HG02970 (cell line): ENCODE measurements around the gene RAB40C.
A peak's percentile ranks its signal among the peaks of the same experiment; 100 is the strongest.

ENCODE experiments used
- ATAC-seq: cut with Tn5 transposase; IDR thresholded peaks from one replicate; pipeline ENCODE4 v1.9.1; 2021; ENCODE audit warnings: mild to moderate bottlenecking, moderate library complexity, moderate number of reproducible peaks; ENCODE audit not compliant: unreplicated experiment, low FRiP score

RAB40C gene

DNA sequence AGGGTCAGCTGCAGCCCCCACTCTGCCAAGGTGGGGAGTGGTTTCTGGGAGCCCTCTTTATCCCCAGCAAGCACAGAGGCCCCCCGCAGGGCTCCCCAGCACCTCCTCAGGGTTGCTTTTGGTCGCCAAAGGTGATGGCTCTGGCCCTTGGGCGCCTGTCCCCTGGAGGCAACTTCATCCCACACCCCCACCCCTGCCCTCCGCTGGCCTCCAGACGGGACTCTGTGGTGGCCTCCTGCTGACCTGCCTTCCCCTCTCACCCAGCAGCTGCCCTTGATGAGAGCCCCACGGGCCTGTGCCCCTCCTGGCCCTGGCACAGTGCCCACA, 70.2 kb downstream of the RAB40C start:
- no peak for ATAC-seq

DNA sequence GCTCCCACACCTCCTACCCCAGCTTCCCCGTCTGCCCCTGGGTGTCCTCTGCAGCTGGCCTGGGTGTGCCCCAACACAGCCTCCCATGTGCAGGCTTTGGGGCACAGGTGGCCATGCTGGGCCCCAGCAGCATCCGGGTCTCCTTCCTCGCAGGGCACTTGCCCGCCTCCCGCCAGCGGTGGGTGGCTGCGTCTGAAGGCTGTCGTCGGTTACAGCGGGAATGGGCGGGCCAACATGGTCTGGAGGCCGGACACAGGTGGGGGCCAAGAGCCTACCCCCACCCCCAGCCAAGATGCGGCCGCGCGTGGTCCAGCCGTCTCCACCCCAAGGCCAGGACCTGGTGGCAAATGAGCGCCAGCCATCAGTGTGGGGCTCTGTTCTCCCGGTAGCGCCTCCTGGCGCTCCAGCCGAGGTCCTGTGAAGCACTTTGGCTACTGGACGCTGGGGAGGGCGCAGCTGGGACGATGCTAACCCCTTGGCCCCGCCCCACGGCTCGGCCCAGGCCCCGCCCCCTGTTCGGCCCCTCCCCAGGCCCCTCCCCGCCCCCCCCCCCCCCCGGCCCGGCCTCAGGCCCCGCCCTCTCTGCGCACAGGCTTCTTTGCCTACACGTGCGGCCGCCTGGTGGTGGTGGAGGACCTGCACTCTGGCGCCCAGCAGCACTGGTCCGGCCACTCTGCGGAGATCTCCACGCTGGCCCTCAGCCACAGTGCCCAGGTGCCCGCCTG, 70.8 kb downstream of the RAB40C start:
- ATAC-seq: peak; percentile 55

DNA sequence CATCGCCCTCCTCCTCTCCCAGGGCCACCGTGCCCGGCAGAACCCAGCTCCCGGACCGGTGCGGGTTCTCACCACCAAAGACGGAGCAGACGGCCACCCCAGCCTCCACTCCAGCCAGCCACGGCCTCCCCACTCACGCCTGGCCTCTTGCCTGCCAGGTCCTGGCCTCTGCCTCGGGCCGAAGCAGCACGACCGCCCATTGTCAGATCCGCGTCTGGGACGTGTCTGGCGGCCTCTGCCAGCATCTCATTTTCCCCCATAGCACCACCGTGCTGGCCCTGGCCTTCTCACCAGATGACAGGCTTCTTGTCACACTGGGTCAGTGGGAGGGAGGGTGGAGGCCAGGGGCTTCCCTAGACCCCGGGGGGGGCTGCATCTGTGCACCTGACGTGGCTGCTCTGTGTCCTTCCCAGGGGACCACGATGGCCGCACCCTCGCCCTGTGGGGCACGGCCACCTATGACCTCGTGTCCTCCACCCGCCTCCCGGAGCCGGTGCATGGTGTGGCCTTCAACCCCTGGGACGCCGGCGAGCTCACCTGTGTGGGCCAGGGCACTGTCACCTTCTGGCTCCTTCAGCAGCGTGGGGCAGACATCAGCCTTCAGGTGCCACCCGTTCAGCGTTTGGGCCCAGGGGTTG, 71.4 kb downstream of the RAB40C start:
- peak; percentile 9 for ATAC-seq

DNA sequence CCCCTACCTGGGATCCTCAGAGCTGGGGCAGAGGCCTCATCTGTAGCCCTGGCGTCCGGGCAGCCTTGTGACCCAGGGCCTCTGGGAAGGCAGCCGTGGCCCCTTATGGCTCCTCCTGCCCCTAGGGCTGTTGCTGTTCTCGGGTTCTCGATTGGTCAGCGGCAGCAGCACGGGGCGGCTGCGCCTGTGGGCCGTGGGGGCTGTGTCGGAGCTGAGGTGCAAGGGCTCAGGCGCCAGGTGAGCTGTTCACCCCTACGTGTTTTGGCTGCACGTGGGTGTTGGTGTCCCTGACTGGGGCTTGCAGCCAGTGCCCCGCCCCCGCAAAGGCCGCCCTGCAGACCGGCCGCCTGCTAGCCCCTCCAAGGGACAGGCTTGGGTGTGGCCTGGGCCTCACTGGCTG, 72.2 kb downstream of the RAB40C start:
- ATAC-seq: no peak

DNA sequence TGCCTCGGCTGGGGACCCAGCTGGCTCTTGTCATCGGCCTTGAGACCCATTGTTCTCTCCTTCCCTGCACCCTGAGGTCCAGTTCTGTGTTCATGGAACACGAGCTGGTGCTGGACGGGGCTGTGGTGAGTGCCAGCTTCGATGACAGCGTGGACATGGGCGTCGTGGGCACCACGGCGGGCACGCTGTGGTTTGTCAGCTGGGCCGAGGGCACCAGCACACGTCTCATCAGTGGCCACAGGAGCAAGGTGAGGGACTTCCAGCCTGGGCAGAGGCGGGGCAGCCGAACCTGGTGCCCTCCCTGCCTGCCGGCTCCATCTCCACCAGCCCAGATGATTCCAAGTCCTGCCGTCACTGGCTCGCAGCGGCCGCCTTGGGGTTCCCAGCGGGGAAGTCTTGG, 72.7 kb downstream of the RAB40C start:
- ATAC-seq: no peak

DNA sequence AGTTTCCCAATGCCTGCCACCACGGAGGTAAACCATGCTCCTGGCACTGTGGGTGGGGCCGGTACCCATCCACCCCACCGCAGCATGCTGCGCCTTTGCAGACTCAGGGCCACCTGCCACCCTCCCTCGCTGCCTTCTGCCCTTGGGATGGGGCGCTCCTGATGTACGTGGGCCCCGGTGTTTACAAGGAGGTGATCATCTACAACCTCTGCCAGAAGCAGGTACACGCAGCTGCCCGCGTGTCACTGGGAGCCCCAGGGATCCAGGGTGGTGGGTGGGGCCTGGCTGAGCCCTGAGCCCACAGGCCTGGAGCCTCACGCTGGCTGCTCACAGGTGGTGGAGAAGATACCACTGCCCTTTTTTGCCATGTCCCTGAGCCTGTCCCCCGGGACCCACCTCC, 76.7 kb downstream of the RAB40C start:
- no peak for ATAC-seq

DNA sequence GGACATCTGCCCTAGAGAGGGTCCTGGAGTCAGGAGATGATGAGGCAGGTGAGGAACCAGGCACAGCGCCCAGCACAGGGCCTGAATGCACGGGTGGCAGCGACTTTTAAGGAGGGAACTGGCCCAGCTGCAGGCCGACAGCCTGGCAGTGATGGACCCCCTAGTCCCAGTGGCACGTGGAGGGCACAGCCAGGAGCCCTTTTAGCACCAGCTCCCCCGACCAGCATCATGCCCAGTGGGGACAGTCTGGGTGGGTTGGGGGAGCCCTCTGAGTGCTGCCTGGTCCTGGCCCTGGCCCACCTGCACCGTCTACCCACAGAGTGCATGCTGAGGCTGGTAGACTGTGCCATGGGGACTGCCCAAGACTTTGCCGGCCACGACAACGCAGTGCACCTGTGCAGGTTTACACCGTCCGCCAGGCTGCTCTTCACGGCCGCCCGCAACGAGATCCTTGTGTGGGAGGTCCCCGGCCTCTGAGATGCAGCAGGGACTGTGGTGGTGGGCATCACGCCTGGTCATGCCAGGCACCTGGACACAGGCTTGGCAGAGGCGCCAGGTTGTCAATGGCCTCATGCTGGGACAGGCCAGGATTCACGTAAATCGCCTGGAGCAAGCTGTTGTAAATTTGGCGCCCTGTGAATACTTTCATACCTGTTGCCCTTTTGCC, 77.4 kb downstream of the RAB40C start:
- ATAC-seq: no peak

DNA sequence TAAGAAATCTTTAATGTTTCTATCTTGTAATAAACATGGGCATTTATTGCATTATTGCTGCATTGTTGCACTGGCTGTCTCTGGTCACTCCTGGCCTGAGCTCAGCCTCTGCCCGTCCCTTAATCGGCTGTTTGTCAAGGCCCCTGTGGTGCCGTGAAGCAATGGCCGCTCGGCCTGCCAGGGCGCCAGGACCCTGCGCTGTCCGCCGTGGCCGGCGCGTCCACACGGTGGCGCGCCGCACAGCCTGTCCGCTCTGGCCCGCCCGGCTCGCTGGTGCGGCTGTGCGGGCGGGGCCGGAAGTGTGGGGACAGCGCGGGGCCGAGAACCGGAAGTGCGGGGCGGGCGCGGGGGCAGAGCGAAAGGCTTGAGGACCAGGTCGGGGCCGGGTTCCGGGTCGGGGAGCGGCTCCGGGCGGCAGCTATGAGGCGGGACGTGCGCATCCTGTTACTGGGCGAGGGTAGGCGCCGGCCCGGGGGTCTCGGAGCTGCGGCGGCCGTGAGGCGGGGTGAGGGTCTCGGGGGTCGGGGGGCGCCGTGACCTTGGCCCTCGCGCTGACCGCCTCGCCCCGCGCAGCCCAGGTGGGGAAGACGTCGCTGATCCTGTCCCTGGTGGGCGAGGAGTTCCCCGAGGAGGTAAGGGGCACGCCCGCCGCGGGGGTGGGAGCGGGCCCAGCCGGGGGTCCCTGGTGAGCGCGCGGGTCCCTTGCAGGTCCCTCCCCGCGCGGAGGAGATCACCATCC, 78.1 kb downstream of the RAB40C start, which contains the start of gene RHOT2:
TSS of gene RHOT2 (plus strand) at position 353 of the 739 bp plus-strand sequence. CDS start at position 421, 68 bp downstream.
- ATAC-seq: peak; percentile 87

DNA sequence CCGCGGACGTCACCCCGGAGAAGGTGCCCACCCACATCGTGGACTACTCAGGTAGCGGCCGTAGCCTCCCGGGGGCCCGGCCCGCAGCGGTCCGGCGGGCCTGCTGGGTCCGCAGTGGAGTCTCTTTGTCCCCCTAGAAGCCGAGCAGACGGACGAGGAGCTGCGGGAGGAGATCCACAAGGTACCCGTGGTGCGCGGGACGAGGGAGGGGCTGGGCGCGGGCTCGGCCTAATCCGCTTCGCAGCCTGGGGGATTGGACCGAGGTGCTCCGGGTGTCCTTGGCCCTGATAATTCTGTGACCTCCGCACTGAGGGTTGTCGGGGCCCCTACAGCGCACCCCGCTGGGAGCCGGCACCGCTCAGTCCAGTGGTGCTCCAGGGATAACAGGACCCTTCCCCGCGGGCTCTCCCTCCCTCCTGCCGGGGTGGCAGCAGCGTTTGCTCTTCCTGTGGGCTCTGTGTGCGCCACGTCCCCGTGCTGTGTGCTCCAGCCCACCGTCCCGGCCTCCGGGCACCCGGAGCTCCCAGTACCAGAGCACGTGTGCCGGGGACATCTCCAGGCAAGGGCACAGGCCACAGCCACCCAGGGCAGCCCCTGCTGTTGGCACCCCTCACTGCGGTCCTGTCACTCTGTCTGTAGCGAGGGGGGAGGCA, 78.8 kb downstream of the RAB40C start:
- ATAC-seq: no peak

DNA sequence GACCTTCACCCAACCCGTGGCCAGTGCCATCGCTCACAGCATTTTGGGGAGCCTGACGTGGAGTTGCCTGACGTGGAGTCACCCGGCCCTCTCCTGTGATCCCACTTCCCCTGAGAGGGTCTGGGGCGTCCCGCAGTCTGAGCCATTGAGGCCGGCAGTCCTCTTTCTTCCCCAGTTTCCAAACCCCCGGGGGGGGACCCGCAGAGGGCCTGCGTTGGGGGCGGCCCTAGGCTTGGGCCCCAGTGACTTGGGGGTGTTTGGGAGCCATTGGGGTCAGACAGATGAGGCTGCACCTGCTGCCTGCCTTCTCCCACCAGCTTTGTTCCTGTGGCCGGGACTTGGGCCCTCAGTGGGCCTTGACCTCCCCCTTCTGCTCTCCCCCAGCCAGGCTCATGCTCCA, 79.8 kb downstream of the RAB40C start:
- no peak for ATAC-seq

DNA sequence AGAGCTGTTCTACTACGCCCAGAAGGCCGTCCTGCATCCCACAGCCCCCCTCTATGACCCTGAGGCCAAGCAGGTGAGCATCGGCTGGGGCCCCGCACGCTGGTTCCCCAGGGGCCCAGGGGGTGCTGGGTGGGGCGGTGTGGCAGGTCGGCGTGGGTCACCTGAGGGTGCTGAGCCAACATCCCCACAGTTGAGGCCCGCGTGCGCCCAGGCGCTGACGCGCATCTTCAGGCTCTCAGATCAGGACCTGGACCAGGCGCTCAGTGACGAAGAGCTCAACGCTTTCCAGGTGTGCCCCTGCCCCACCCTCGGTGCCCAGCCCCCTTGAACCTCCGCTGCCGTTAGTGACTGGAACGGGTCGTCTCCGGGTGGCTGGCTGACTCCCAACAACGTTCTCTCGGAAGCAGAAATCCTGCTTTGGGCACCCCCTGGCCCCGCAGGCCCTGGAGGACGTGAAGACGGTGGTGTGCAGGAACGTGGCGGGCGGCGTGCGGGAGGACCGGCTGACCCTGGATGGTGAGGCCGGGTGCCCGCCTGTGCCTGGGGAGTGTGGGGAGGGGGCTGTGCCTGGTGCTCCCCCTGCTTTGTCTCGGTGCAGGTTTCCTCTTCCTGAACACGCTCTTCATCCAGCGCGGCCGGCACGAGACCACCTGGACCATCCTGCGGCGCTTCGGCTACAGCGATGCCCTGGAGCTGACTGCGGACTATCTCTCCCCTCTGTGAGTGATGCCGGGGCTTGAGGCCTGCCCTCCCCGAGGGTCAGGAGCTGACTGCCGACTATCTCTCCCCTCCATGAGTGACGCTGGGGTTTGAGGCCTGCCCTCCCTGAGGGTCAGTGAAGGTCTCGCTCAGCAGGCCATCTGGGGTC, 80.9 kb downstream of the RAB40C start:
- ATAC-seq: no peak

DNA sequence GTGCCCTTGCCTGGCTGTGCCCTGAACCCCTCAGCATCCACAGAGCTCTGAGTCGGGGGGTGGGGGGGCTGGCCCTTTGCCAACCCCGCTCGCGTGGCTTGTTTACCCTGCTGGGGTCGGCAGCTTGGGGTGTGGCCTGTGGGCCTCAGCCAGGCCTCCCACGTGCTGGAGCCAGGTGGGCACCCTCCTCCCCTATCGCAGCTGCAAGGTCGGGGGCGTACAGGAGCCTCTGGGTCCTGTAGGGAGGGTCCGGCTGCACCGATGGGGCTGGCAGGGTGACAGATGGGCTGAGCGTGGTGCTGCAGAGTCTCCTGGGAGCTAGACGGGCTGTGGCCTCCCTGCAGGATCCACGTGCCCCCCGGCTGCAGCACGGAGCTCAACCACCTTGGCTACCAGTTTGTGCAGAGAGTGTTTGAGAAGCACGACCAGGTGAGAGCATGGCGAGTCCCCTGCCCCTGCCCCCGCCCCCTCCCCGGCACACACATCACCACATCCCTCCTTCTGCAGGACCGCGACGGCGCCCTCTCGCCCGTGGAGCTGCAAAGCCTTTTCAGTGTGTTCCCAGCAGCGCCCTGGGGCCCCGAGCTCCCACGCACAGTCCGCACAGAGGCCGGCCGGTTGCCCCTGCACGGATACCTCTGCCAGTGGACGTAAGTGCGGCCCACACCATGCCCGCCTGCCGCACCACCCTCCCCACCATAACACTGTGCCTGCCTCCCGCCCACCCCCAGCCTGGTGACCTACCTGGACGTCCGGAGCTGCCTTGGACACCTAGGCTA, 81.7 kb downstream of the RAB40C start:
- no peak for ATAC-seq

DNA sequence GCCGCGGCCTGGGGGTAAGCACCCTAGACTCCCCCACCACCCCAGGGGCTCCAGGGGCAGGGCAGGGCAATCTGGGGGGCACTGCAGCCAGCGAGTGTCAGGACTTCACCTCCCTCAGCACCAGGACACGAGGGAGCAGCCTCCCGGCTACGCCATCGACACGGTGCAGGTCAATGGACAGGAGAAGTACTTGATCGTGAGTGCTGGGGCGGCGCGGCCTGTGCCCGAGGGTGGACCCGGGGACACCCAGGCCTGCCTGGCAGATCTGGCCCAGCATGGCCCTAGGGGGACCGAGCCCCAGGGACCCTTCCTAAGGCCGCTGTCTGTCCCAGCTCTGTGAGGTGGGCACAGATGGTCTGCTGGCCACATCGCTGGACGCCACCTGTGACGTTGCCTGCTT, 82.5 kb downstream of the RAB40C start:
- no peak for ATAC-seq

DNA sequence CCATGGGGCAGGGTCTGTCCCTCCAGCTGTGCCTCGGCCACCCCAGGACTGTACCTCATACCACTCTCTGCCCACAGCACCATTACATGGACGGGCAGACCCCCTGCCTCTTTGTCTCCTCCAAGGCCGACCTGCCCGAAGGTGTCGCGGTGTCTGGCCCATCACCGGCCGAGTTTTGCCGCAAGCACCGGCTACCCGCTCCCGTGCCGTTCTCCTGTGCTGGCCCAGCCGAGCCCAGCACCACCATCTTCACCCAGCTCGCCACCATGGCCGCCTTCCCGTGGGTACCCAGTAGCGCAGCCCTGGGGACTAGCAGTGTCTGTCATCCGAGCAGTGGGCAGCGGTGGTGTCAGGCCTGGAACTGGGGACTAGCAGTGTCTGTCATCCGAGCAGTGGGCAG, 83.0 kb downstream of the RAB40C start:
- no peak for ATAC-seq

DNA sequence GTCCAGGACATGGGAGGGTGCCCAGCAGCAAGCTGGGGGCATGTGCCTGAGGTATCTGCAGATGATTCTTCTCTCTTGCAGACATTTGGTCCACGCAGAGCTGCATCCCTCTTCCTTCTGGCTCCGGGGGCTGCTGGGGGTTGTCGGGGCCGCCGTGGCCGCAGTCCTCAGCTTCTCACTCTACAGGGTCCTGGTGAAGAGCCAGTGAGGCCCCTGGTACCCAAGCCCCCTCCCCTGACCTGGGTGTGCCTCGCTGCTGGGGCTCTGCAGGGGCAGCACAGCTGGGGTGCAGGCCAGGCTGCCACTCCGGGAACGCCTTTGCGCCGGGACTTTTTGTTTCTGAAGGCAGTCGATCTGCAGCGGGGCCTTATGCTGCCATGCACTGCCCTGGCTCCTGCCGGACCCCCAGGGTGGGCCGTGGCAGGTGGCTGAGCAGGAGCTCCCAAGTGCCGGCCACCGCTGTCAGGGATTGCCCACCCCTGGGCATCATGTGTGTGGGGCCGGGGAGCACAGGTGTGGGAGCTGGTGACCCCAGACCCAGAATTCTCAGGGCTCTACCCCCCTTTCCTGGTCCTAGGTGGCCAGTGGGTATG, 83.6 kb downstream of the RAB40C start:
- no peak for ATAC-seq

DNA sequence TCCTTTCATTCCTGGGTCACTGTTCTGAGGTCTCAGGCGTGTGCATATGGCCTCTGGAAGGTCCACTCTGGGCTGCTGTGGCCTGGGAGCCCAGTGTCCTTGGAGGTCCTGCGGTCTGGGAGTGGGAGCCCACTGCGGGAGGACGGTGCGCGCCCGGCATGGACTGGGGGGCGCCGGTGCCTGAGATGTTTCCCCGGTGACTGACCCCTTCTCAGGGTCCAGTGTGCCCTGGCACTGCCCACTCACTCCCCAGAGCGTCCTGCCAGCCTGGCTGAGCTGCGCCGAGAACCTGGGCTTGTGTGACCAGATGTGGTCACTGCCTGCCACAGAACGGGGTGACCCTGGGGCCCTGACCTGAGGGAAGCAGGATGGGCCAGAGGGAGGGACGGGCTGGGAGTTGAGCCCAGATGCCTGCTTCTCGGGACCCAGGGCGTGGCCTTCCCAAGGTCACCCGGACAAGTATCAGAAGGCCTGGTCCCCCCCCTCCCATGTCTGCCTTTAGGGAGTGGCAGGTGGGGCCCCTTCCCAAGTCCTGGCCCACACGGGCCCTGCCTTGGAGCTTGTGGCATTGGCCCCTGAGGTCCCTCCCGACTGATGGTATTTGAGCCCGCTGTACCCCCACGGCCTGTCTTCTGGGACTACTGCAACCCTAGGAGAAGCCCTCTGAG, 84.5 kb downstream of the RAB40C start:
- ATAC-seq: no peak

DNA sequence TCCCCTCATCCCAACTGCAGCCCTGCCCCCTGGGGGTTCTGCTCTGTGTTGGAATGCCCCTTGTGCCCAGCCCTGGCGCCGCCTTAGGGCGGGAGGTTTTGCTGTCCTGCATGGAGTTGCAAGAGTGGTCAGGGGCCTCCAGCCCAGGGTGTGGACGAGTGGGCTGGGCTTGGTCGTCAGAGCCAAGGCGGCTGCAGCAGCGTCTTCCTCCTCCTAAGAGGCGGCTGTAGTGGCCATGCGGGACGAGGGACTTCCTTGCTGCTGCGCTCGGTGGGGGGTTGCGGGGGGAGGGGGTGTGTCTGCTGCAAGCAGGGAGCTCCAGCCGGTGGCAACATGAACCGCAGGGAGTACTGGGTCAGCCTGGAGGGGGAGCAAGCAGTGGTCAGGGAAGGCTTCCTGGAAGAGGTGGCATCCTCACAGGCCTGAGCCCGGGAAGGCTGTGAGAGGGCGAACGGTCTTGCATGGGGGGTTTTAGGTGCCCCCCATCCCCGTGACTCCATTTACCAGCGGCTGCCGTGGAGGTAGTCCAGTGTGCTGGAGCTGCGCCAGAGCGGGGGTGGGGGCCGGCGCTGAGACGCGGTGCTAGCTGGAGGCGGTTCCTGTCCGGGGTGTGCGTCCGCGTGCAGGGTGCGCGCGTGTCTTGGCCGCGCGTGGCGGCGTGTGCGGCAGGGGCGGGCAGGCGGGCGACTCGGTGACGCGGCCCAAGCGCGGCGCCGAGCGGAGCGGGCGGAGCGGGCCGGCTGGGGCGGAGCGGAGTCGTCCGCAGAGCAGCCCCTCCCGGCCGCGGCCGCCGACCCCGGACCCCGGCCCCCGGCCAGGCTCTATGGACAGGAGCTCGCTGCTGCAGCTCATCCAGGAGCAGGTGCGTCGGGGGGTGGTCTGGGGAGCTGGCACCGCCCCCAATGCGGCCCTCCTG, 85.4 kb downstream of the RAB40C start, which contains the start of gene RHBDL1:
TSS of gene RHBDL1 (plus strand) at position 704 of the 916 bp plus-strand sequence. CDS start at position 824, 120 bp downstream.
- ATAC-seq: no peak
